Kidney capillary endothelial cell (primary cell): Measurements from ENCODE around the gene ISOC2.

Experiments
- DNase-seq: peaks from one replicate; pipeline ENCODE4 v3.0.0-alpha.2; 2018; ENCODE audit warnings: low spot score

Gene ISOC2

GRCh38 chr19:55406826-55407549 is 54.5 kb downstream of the ISOC2 start:
- DNase-seq: no peak

GRCh38 chr19:55406091-55406825 is 55.2 kb downstream of the ISOC2 start:
- DNase-seq: no peak

DNA sequence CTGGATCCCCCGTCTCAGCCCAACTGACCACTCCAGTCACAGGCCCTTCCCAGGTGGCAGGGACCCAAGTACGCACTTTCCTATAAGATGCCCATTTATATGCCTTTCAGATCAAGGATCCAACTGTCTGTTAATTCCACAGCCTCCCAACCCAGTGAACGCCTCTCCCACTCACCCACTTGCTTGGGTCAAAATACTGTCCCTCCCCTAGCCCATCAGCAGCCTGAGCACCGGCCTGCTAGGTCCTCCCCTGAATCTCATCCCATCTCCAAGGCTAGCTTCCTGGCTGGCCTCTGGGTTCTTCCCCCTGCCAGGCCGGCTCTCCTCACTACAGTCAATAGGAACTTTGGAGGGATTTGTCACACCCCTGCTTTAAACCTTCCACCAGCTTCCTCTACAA is 55.8 kb downstream of the ISOC2 start:
- DNase-seq: no peak
